SK-N-MC (cell line): ENCODE data around the gene DNAH14.

ENCODE experiments used
- EZH2 ChIP-seq: fragments of 200-600 bp; sonication (generic); IDR thresholded peaks from one replicate; pipeline ENCODE4 v1.6.1; 2017; ENCODE audit warnings: antibody characterized with exemption
- FOXP2 ChIP-seq: optimal IDR thresholded peaks from 2 replicates; pipeline ENCODE3; 2011; ENCODE audit warnings: mild to moderate bottlenecking, moderate library complexity; ENCODE audit not compliant: insufficient read depth; ENCODE audit errors: extremely low read length, control extremely low read depth
- POLR2AphosphoS5 ChIP-seq: IDR thresholded peaks from 2 replicates; pipeline ENCODE4 v1.6.1; 2012; ENCODE audit warnings: mild to moderate bottlenecking, low read depth, low read length, borderline replicate concordance

DNA sequence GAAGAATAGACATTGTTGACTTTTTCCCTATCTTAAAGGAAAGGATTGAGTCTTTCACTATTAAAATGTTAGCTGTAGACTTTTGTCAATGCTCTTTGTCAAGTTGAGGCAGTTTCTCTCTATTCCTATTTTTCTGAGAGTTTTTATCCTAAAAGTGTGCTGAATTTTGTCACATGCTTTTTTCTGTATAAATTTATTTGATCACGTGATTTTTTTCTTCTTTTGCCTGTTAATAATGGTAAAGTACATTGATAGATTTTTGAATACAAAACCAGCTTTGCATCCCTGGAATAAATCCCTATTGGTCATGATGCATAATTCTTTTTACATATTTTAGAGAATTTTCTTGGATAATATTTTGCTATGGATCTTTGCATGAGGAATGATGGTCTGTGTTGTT is 60.1 kb downstream of the DNAH14 start:
- no peak for TF ChIP-seq EZH2
- TF ChIP-seq POLR2AphosphoS5 = no peak
- TF ChIP-seq FOXP2 = no peak
